ENCODE measurements around the gene CCDC120. TPM values are rescaled to one million over a fixed set of nuclear protein-coding genes. Genes with fewer than 3 reads are reported as not detected.

CCDC120 gene
- total RNA-seq, 1 experiment from 2014 or later, result 14.5 TPM

DNA sequence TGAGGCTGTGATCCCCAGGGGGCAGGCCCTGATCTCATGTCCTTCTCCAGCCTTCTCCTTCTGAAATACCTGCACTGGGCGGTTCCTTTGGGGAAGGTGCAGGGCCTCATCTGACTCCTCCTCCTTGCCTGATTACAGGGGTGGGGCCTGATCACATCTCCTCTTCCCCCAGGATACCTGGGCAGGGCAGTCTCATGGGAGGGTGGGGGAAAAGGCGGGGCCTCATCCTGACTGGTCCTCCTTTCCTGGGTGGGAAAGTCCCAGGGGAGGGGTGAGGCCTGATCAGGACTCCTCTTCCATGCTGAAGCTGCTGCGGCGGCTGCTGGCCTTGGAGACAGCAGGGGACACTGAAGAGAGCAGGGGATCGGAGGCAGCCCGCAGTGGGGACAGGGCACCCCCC is 28.9 kb upstream of the CCDC120 start:
- Histone ChIP-seq H2BK120ac (ENCODE audit: low read depth, low read length, poor library complexity, severe bottlenecking) (no peak overlapping the region), H3K4me1 (ENCODE audit: insufficient read depth, low read length) (no peaks in the 10 kb centered on the region; the same call in 1 of the 2 replicates), H2BK5ac (ENCODE audit: insufficient read length, low read length) (no peak overlapping the region), H2BK15ac (ENCODE audit: low read depth, low read length) (no peak overlapping the region), H3K14ac (ENCODE audit: insufficient read depth, low read length) (no peak overlapping the region), H3K27me3 (ENCODE audit: insufficient read depth, low read length) (no peaks in the 10 kb centered on the region), H3K9ac (ENCODE audit: extremely low read depth, insufficient read length, low read length) (no peak overlapping the region), H4K5ac (ENCODE audit: insufficient read length, low read depth, low read length) (no peak overlapping the region), H3K23ac (ENCODE audit: insufficient read length, low read depth, low read length) (no peak overlapping the region), H2BK12ac (ENCODE audit: insufficient read length, low read depth, low read length) (no peak overlapping the region), H3K4ac (ENCODE audit: low read depth, low read length) (no peak overlapping the region), H3K4me2 (ENCODE audit: insufficient read depth, insufficient read length, low read length) (no peak overlapping the region), H3K56ac (ENCODE audit: insufficient read length, low read depth, low read length) (no peak overlapping the region), H3K79me1 (ENCODE audit: insufficient read depth, low read depth, low read length, poor library complexity, severe bottlenecking) (no peaks in the 10 kb centered on the region), H4K8ac (replicated peaks; ENCODE audit: insufficient read length, low read depth, low read length) (no peak overlapping the region), H3K18ac (ENCODE audit: insufficient read length, low read depth, low read length) (no peak overlapping the region), H3K23me2 (ENCODE audit: insufficient read length, low read depth, low read length, poor library complexity, severe bottlenecking) (no peaks in the 10 kb centered on the region), H3K27ac (ENCODE audit: insufficient read length, low read depth, low read length) (no peak overlapping the region), H2BK20ac (ENCODE audit: low read depth, low read length, poor library complexity, severe bottlenecking) (no peak overlapping the region), H3T11ph (ENCODE audit: low read length) (no peak overlapping the region), H3K9me3 (ENCODE audit: control insufficient read depth, low read depth, low read length) (no peaks in the 10 kb centered on the region), H3K79me2 (ENCODE audit: insufficient read depth, low read length) (no peaks in the 10 kb centered on the region), H4K20me1 (ENCODE audit: control insufficient read depth, insufficient read depth, insufficient read length) (no peaks in the 10 kb centered on the region), H4K91ac (ENCODE audit: insufficient read length, low read depth, low read length) (no peak overlapping the region), H2AK5ac (ENCODE audit: insufficient read length, low read length) (no peak overlapping the region), H2AFZ (ENCODE audit: low read length) (no peak overlapping the region)
- Mint-ChIP-seq H3K4me3 (no peak overlapping the region; a peak in 1 of 5 replicates), H3K9me3 (peaks cover 59 to 64% of the 10 kb centered on the region in 2 experiments), H3K4me1 (peaks cover 4 to 18% of the 10 kb centered on the region in 2 experiments; a peak in 2 of 4 replicates), H3K27ac (peak overlapping the region in 2 of 3 experiments; percentile 23 to 40; a peak in 2 of 7 replicates), H3K27me3 (ENCODE audit: low read depth) (no peaks in the 10 kb centered on the region; the same call in 1 of the 2 replicates), H3K36me3 (ENCODE audit: insufficient read depth in 1 of 3, low read depth in 3 of 3) (peaks cover 40 to 72% (median 56%) of the 10 kb centered on the region in 3 experiments)
- TF ChIP-seq, protein P1, sequence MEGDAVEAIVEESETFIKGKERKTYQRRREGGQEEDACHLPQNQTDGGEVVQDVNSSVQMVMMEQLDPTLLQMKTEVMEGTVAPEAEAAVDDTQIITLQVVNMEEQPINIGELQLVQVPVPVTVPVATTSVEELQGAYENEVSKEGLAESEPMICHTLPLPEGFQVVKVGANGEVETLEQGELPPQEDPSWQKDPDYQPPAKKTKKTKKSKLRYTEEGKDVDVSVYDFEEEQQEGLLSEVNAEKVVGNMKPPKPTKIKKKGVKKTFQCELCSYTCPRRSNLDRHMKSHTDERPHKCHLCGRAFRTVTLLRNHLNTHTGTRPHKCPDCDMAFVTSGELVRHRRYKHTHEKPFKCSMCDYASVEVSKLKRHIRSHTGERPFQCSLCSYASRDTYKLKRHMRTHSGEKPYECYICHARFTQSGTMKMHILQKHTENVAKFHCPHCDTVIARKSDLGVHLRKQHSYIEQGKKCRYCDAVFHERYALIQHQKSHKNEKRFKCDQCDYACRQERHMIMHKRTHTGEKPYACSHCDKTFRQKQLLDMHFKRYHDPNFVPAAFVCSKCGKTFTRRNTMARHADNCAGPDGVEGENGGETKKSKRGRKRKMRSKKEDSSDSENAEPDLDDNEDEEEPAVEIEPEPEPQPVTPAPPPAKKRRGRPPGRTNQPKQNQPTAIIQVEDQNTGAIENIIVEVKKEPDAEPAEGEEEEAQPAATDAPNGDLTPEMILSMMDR (conservative IDR thresholded peaks at IDR 0.05), result no peak
- WGBS (ENCODE audit: extremely low coverage, insufficient read length, low lambda C conversion rate), result no CpG with 5 or more reads among the region's 6 CpGs
- DNase-seq, result peak; percentile 88

Data from H9 (cell line).